Measurements from ENCODE around the gene KRTAP10-4.

GRCh38 chr21:44574457-44575306 is 1.2 kb downstream of the KRTAP10-4 start:
- TF ChIP-seq GATA2 (IDR thresholded peaks at IDR 0.05; ENCODE audit: low read depth, low read length): no peak
- TF ChIP-seq GATA3 (IDR thresholded peaks at IDR 0.05; ENCODE audit: low read depth, low read length): no peak

All from SH-SY5Y (cell line).